WTC11 (cell line): ENCODE data around the gene ACVR2A. TPM values are rescaled to one million over a fixed set of nuclear protein-coding genes. Genes with fewer than 3 reads are reported as not detected.

Experiments
- ATAC-seq: fragments of 200-7000 bp; cut with Tn5 transposase; 2 replicates; pipeline ENCODE4 v1.10.0; 2021; ENCODE audit warnings: mild to moderate bottlenecking, moderate library complexity
- CTCF ChIA-PET: fragments of 300-600 bp; sonication (Branson Sonifier 250); formaldehyde crosslinking; loops from one replicate; lab custom pipeline; 2021; ENCODE audit warnings: antibody characterized with exemption; lab: Charles Lee
- POLR2A ChIA-PET: fragments of 350-600 bp; sonication (Branson Sonifier 250); formaldehyde crosslinking; loops from one replicate; lab custom pipeline; 2021; ENCODE audit warnings: antibody characterized with exemption; lab: Charles Lee
- DNase-seq: peaks from one replicate; pipeline ENCODE4 v3.0.0; 2021; ENCODE audit warnings: low spot score
- H3K27ac Mint-ChIP-seq: 2 replicates; pipeline ENCODE4 v1.8.0; 2021; ENCODE audit warnings: mixed read lengths
- H3K27me3 Mint-ChIP-seq: 2 replicates; pipeline ENCODE4 v1.8.0; 2021; ENCODE audit warnings: low read depth, mild to moderate bottlenecking, moderate library complexity, mixed read lengths
- H3K36me3 Mint-ChIP-seq: 2 replicates; pipeline ENCODE4 v1.8.0; 2021; ENCODE audit warnings: mixed read lengths
- H3K4me1 Mint-ChIP-seq: 2 replicates; pipeline ENCODE4 v1.8.0; 2022; ENCODE audit warnings: mixed read lengths
- H3K4me3 Mint-ChIP-seq: 2 replicates; pipeline ENCODE4 v1.8.0; 2021; ENCODE audit warnings: mild to moderate bottlenecking, moderate library complexity, mixed read lengths
- H3K9me3 Mint-ChIP-seq: 2 replicates; pipeline ENCODE4 v1.8.0; 2021; ENCODE audit warnings: mixed read lengths
- E2F5 ChIP-seq: sonication (generic); formaldehyde crosslinking; IDR thresholded peaks from 2 replicates; pipeline ENCODE4 v1.8.1; 2022; ENCODE audit warnings: mild to moderate bottlenecking, moderate library complexity, missing genetic modification reagents
- ELF4 ChIP-seq: sonication (generic); formaldehyde crosslinking; IDR thresholded peaks from 2 replicates; pipeline ENCODE4 v1.8.1; 2022; ENCODE audit warnings: low read depth, mild to moderate bottlenecking, moderate library complexity, missing genetic modification reagents
- GABPB1 ChIP-seq: sonication (generic); formaldehyde crosslinking; IDR thresholded peaks from 2 replicates; pipeline ENCODE4 v1.8.1; 2023; ENCODE audit warnings: mild to moderate bottlenecking, missing genetic modification reagents
- GTF2I ChIP-seq: fragments of 250-450 bp; sonication (Bioruptor Pico); conservative IDR thresholded peaks from 2 replicates; pipeline ENCODE4 v1.4.0; 2021; ENCODE audit warnings: mild to moderate bottlenecking
- JAZF1 ChIP-seq: fragments of 250-450 bp; sonication (Bioruptor Pico); IDR thresholded peaks from 2 replicates; pipeline ENCODE4 v1.9.0; 2021; ENCODE audit warnings: moderate library complexity, mild to moderate bottlenecking, inconsistent platforms
- OVOL2 ChIP-seq: fragments of 250-450 bp; sonication (Bioruptor Pico); IDR thresholded peaks from 2 replicates; pipeline ENCODE4 v1.9.0; 2021; ENCODE audit warnings: mild to moderate bottlenecking, borderline replicate concordance
- ZNF532 ChIP-seq: fragments of 250-450 bp; sonication (Bioruptor Pico); IDR thresholded peaks from 2 replicates; pipeline ENCODE4 v1.9.0; 2021; ENCODE audit warnings: mild to moderate bottlenecking, borderline replicate concordance
- total RNA-seq: library from RNA; stranded (reverse); gene quantifications from 3 replicates; pipeline ENCODE4 v1.2.3, GENCODE V29; 2021

The ACVR2A gene
- total RNA-seq, 1 experiment from 2014 or later: 11.7 TPM

- ChIA-PET POLR2A (no interaction called here), CTCF (interaction anchor here (2.0 kb wide), 1 partner anchor 65 kb away, joined by 6 read pairs; no protein-coding TSS in a partner anchor)
- TF ChIP-seq GTF2I (CRISPR knock-in tag): no peak
- TF ChIP-seq E2F5 (CRISPR knock-in tag): no peak
- Mint-ChIP-seq H3K27me3 (peaks cover 8% of the 10 kb centered on the region; the same call in 1 of the 2 replicates), H3K36me3 (no peaks in the 10 kb centered on the region), H3K27ac (no peak overlapping the region), H3K4me1 (peaks cover 44% of the 10 kb centered on the region), H3K9me3 (no peaks in the 10 kb centered on the region), H3K4me3 (peak overlapping the region; percentile 97)
- DNase-seq (no peak), ATAC-seq (no peak)
Measured at GRCh38 chr2:147846412-147847081, 1.7 kb downstream of the ACVR2A start.

GRCh38 chr2:147847746-147848391, 3.0 kb downstream of the ACVR2A start:
- no peaks in the 10 kb centered on the region for H3K9me3 Mint-ChIP-seq
- H3K27ac Mint-ChIP-seq: no peak overlapping the region; the same call in 1 of the 2 replicates
- no peaks in the 10 kb centered on the region for H3K36me3 Mint-ChIP-seq
- no peak for TF ChIP-seq ELF4 (CRISPR knock-in tag)
- peaks cover 42% of the 10 kb centered on the region for H3K4me1 Mint-ChIP-seq
- H3K27me3 Mint-ChIP-seq: 0 out of 2 replicates have a peak, but pooled peaks cover under 1% of the 10 kb centered on the region
- H3K4me3 Mint-ChIP-seq: no peak overlapping the region
- no peak for DNase-seq
- ChIA-PET CTCF (interaction anchor here (2.0 kb wide), 1 partner anchor 63 kb away, joined by 6 read pairs; no protein-coding TSS in a partner anchor), POLR2A (no interaction called here)
- ATAC-seq: no peak

GRCh38 chr2:147850838-147851237, 6.0 kb downstream of the ACVR2A start:
- peaks cover 42% of the 10 kb centered on the region for H3K4me1 Mint-ChIP-seq
- H3K27me3 Mint-ChIP-seq: no peaks in the 10 kb centered on the region
- TF ChIP-seq E2F5 (CRISPR knock-in tag) (no peak), JAZF1 (CRISPR knock-in tag) (no peak)
- no peak overlapping the region for H3K27ac Mint-ChIP-seq
- no peaks in the 10 kb centered on the region for H3K36me3 Mint-ChIP-seq
- CTCF ChIA-PET: no interaction called here
- no peak overlapping the region for H3K4me3 Mint-ChIP-seq
- ATAC-seq (no peak), DNase-seq (no peak)
- no peaks in the 10 kb centered on the region for H3K9me3 Mint-ChIP-seq
- POLR2A ChIA-PET: no interaction called here

GRCh38 chr2:147851244-147851930, 6.6 kb downstream of the ACVR2A start:
- no peak for DNase-seq
- no peaks in the 10 kb centered on the region for H3K27me3 Mint-ChIP-seq
- H3K4me3 Mint-ChIP-seq: no peak overlapping the region
- H3K4me1 Mint-ChIP-seq: peaks cover 39% of the 10 kb centered on the region
- no peak overlapping the region; the same call in 1 of the 2 replicates for H3K27ac Mint-ChIP-seq
- no peak for TF ChIP-seq OVOL2 (CRISPR knock-in tag)
- TF ChIP-seq ZNF532 (CRISPR knock-in tag): no peak
- peak; percentile 43; the same call in 1 of the 2 replicates for TF ChIP-seq GABPB1 (CRISPR knock-in tag)
- H3K9me3 Mint-ChIP-seq: no peaks in the 10 kb centered on the region
- POLR2A ChIA-PET: no interaction called here
- no peaks in the 10 kb centered on the region for H3K36me3 Mint-ChIP-seq
- CTCF ChIA-PET: no interaction called here
- no peak for ATAC-seq
